Transverse colon (tissue), 4 donors: ENCODE results near the gene ANKS1A. TPM values are rescaled to one million over a fixed set of nuclear protein-coding genes. Genes with fewer than 3 reads are reported as not detected.
"Not testable (repeated sequence)": the region's sequence is repeated elsewhere in the genome, so short reads cannot be mapped to it uniquely, and the experiment has no call there.

ENCODE experiments used
- DNase-seq: peaks from one replicate; pipeline ENCODE4 v3.0.0-alpha.2; 2019
- H3K27ac ChIP-seq, 4 donors: fragments of 200-600 bp; sonication (generic); 2 replicates each; pipeline ENCODE4 v1.5.1; 2016 to 2018; ENCODE audit warnings: inconsistent platforms in 4 of 4
- H3K27me3 ChIP-seq: fragments of 200-600 bp; sonication (generic); 2 replicates; pipeline ENCODE4 v1.5.1; 2017; ENCODE audit warnings: inconsistent platforms
- H3K36me3 ChIP-seq, 4 donors: fragments of 200-600 bp; sonication (generic); 2 replicates each; pipeline ENCODE4 v1.5.1; 2017 to 2019; ENCODE audit warnings: inconsistent platforms in 4 of 4
- H3K4me1 ChIP-seq, 4 donors: fragments of 200-600 bp; sonication (generic); 2 replicates each; pipeline ENCODE4 v1.5.1; 2017 to 2020; ENCODE audit warnings: inconsistent platforms in 4 of 4
- H3K4me3 ChIP-seq, 4 donors: fragments of 200-600 bp; sonication (generic); 1 replicate in 1 of 4; 2 replicates in 3 of 4; pipeline versions ENCODE4 v1.5.1 to v1.6.1; 2017 to 2019; ENCODE audit warnings: inconsistent platforms in 4 of 4
- H3K9me3 ChIP-seq, 2 donors: fragments of 200-600 bp; sonication (generic); 2 replicates each; pipeline ENCODE4 v1.5.1; 2017 to 2019; ENCODE audit warnings: inconsistent platforms in 2 of 2
- EP300 ChIP-seq: sonication (generic); formaldehyde crosslinking; IDR thresholded peaks from one replicate; pipeline ENCODE4 v1.6.1; 2017; ENCODE audit warnings: antibody characterized with exemption, low read depth
- POLR2A ChIP-seq: fragments of 450-650 bp; IDR thresholded peaks from one replicate; pipeline ENCODE4 v1.6.1; 2016; ENCODE audit warnings: antibody characterized with exemption, mild to moderate bottlenecking, moderate library complexity
- POLR2AphosphoS5 ChIP-seq, 3 donors: sonication (generic); formaldehyde crosslinking; IDR thresholded peaks; one replicate each; pipeline ENCODE4 v1.6.1; 2016; ENCODE audit warnings: antibody characterized with exemption in 3 of 3
- WGBS, 2 donors: methylation state at CpG; one replicate each; pipeline ENCODE4 v1.1.5; 2018; ENCODE audit warnings: low coverage in 1 of 2; 5-methylcytosine and 5-hydroxymethylcytosine counted together
- in situ Hi-C, 4 donors: fragments of 200-750 bp; cut with MboI; loops; one replicate each; pipeline versions ENCODE4 v1.15.0 to v1.15.1; 2017; ENCODE audit warnings: low sequenced_read_pairs in 3 of 4, low pct_ligation_motif_present in 1 of 4, low pct_unique_long_range_greater_than_20kb in 1 of 4
- intact Hi-C: fragments of 100-400 bp; cut with DNase I; formaldehyde crosslinking; loops from one replicate; pipeline ENCODE4 v1.15.1; 2023; ENCODE audit warnings: low total_unique reads
- total RNA-seq, 4 donors: library from RNA; depleted of rRNA; stranded (reverse); fragments of >200 nt; gene quantifications; one replicate each; pipeline ENCODE4 v1.1.0, GENCODE V29; 2016
- TF ChIP-seq, protein P1 (sequence below), 5 experiments: fragments of 200-600 bp in 3 of 5; fragments of 450-650 bp in 2 of 5; sonication (generic) in 3 of 5; IDR thresholded peaks; 1 replicate in 2 of 5; 2 replicates in 3 of 5; pipeline ENCODE4 v1.5.1; 2016 to 2017; ENCODE audit warnings: antibody characterized with exemption in 5 of 5, inconsistent platforms in 3 of 5, mild to moderate bottlenecking in 2 of 5, moderate library complexity in 1 of 5

ANKS1A gene
- total RNA-seq, 4 donors from 2014 or later: 37.5 to 44.0 (median 38.9) TPM

GRCh38 chr6:34928695-34929094 is 39.6 kb downstream of the ANKS1A start:
- no peaks in the 10 kb centered on the region for H3K36me3 ChIP-seq
- no peaks in the 10 kb centered on the region for H3K9me3 ChIP-seq
- intact Hi-C loops: no loop called here
- no peaks in the 10 kb centered on the region for H3K27me3 ChIP-seq
- in situ Hi-C loops: no loop called here
- TF ChIP-seq, protein P1, sequence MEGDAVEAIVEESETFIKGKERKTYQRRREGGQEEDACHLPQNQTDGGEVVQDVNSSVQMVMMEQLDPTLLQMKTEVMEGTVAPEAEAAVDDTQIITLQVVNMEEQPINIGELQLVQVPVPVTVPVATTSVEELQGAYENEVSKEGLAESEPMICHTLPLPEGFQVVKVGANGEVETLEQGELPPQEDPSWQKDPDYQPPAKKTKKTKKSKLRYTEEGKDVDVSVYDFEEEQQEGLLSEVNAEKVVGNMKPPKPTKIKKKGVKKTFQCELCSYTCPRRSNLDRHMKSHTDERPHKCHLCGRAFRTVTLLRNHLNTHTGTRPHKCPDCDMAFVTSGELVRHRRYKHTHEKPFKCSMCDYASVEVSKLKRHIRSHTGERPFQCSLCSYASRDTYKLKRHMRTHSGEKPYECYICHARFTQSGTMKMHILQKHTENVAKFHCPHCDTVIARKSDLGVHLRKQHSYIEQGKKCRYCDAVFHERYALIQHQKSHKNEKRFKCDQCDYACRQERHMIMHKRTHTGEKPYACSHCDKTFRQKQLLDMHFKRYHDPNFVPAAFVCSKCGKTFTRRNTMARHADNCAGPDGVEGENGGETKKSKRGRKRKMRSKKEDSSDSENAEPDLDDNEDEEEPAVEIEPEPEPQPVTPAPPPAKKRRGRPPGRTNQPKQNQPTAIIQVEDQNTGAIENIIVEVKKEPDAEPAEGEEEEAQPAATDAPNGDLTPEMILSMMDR (IDR thresholded peaks at IDR 0.05): no peak
- TF ChIP-seq EP300: no peak
- TF ChIP-seq POLR2AphosphoS5 (IDR thresholded peaks at IDR 0.05): no peak
- H3K4me3 ChIP-seq: no peak overlapping the region
- no peak for DNase-seq
- 91 to 100% methylated on average over 1 of the region's 1 CpG for WGBS, 2 donors
- peaks cover 0 to 7% (median 0%) of the 10 kb centered on the region in 4 donors for H3K4me1 ChIP-seq
- H3K27ac ChIP-seq: no peak overlapping the region

DNA sequence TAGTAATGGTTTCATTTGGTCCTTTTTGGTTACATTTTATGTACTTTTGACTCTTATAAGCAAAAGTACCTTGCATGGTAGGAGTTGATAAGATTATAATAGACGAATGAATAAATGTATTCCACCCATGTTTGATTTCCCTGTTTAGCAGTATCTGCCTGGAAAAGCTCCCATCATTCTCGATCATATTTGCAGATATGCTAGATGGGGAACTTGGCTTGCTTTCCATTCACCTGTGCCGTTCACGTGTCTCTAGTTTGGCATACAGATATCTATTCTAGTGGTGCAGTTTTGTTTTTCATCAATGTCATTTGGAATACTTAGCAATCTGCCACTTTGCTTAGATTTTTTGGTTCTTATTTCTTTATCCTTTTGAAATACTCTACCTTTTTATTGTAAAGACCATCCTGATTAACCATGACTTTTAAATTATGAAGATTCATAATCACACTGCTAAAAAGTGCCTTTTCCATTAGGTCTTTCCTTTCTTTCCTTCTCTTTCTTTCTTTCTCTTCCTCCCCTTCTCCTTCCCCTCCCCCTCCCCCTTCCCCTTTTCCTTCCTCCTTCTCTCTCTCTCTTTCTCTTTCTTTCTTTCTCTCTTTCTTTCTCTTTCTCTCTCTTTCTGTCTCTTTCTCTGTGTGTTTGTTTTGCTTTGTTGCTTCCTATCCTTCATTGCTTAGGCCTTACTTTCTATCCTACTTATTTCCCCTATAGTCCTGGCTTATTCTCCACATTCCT is 40.4 kb downstream of the ANKS1A start:
- WGBS, 2 donors: 76 to 82% methylated on average over 4 of the region's 4 CpGs
- DNase-seq: no peak
- intact Hi-C loops (no loop called here), in situ Hi-C loops (no loop called here)
- no peak for TF ChIP-seq POLR2AphosphoS5 (IDR thresholded peaks at IDR 0.05)
- no peak for TF ChIP-seq POLR2A
- TF ChIP-seq, protein P1 (IDR thresholded peaks at IDR 0.05): no peak
- no peak for TF ChIP-seq EP300
- no peak overlapping the region for H3K27ac ChIP-seq
- H3K36me3 ChIP-seq: no peaks in the 10 kb centered on the region
- H3K4me1 ChIP-seq: peaks cover under 1 to 9% (median 4%) of the 10 kb centered on the region in 4 donors
- H3K27me3 ChIP-seq: no peaks in the 10 kb centered on the region
- H3K4me3 ChIP-seq: no peak overlapping the region
- no peaks in the 10 kb centered on the region for H3K9me3 ChIP-seq

DNA sequence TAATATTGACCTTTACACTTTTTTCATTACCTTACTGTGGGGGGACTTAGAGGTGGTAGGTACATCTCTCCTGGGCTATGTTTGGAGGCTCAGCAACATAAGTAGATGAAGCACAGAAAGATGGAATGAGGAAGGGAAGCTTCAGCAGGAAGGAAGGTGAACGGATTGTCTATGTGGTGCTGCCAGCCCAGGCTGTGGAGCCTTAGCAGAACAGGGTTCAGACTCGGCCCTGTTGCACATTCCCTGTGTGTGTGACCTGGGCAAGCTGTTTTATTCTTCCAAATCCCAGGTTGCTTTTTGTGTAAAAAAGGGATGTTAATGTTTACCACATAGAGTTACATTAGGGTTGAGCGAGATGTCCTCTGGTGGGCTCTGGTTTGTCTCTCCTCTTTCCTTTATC is 41.2 kb downstream of the ANKS1A start:
- Histone ChIP-seq H3K27me3 (no peaks in the 10 kb centered on the region), H3K4me3 (no peak overlapping the region), H3K36me3 (no peaks in the 10 kb centered on the region), H3K9me3 (no peaks in the 10 kb centered on the region), H3K27ac (no peak overlapping the region), H3K4me1 (peaks cover 5 to 15% (median 9%) of the 10 kb centered on the region in 4 donors)
- 76 to 83% methylated on average over 3 of the region's 3 CpGs for WGBS, 2 donors
- no peak for DNase-seq
- TF ChIP-seq POLR2AphosphoS5 (IDR thresholded peaks at IDR 0.05): no peak
- TF ChIP-seq POLR2A: no peak
- TF ChIP-seq, protein P1 (IDR thresholded peaks at IDR 0.05): no peak
- no peak for TF ChIP-seq EP300
- intact Hi-C loops: no loop called here
- in situ Hi-C loops: no loop called here

GRCh38 chr6:34932202-34932601 is 43.1 kb downstream of the ANKS1A start:
- H3K27me3 ChIP-seq, H3K27ac ChIP-seq, H3K9me3 ChIP-seq, H3K36me3 ChIP-seq, in situ Hi-C loops, intact Hi-C loops, H3K4me3 ChIP-seq, DNase-seq: not testable (repeated sequence)
- 92 to 100% methylated on average over 12 of the region's 12 CpGs for WGBS, 2 donors
- peaks cover 5 to 16% (median 9%) of the 10 kb centered on the region in 4 donors for H3K4me1 ChIP-seq

- TF ChIP-seq EP300 (no peak), POLR2A (no peak), POLR2AphosphoS5 (IDR thresholded peaks at IDR 0.05) (no peak)
- TF ChIP-seq, protein P1 (IDR thresholded peaks at IDR 0.05): no peak
- DNase-seq: peak; percentile 58
- in situ Hi-C loops: no loop called here
- no peaks in the 10 kb centered on the region for H3K36me3 ChIP-seq
- H3K4me3 ChIP-seq: no peak overlapping the region
- intact Hi-C loops: no loop called here
- peaks cover 5 to 18% (median 11%) of the 10 kb centered on the region in 4 donors for H3K4me1 ChIP-seq
- H3K9me3 ChIP-seq: no peaks in the 10 kb centered on the region
- 12 to 51% methylated on average over 3 to 5 of the region's 5 CpGs for WGBS, 2 donors
- no peaks in the 10 kb centered on the region for H3K27me3 ChIP-seq
- H3K27ac ChIP-seq: peak overlapping the region in 2 of 4 donors; percentile 6 to 7
These were observed 45.5 kb downstream of the ANKS1A start for GRCh38 chr6:34934516-34934915.
